ENCODE results near the gene CACNG4. TPM values are rescaled to one million over a fixed set of nuclear protein-coding genes. Genes with fewer than 3 reads are reported as not detected.
A peak's percentile ranks its signal among the peaks of the same experiment; 100 is the strongest.

The CACNG4 gene
- polyA plus RNA-seq = 32.9 and 41.9 TPM in 2 replicates
- 60.9 and 67.5 TPM in 2 replicates for polyA minus RNA-seq

DNA sequence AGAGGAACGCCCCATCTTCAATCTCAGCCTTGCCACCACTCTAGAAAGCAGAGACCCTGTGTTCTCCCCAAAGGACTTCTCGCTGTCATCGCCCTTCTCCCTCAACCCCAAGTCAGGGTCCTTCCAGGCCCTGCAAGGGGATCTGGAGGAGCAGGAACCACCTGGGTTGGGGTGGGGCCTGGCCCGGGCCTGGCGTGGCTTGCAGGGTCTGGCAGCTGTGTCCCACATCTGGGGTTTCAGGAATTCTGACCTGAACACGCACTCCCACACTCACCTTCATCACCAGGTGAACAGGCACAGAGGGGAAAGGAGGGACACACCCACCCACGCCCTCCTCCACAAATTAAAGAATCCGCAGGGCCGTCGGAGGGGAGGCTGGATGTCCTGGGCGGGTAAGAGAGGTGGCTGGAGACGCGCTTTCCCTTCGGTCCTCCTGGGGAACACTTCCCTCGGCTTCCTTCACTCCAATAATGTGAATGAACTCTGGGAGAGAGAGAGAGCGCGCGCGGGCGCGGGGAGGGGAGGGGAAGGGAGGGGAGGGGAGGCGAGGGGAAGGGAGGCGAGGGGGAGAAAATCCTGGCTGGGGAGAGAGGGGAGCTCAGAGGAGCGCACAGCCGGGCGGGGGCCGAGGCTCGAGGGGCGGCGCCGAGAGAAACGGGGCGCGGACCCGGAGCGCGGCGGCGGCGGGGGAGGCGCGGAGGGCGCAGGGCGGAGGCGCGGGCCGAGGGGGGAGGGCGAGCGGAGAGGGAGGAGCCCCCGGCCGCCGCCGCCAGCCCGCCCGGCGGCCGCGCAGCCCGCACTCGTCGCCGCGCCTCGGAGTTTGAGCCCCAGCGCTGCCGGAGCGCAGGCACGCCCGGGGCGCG, at the start of gene CACNG4:
Gene CACNG4, plus strand, starts transcription at position 799 of the 863 bp plus-strand sequence. CDS start 205 bp downstream, outside the sequence.
- Histone ChIP-seq H3K27ac (ENCODE audit: low read length) (peak within 1 kb of the TSS; percentile 90), H3K27me3 (ENCODE audit: insufficient read depth, low read depth, low read length) (no peaks in the 10 kb centered on the region), H3K9me2 (ENCODE audit: insufficient read depth, low read length) (no peaks in the 10 kb centered on the region), H2AFZ (ENCODE audit: low read depth, low read length) (peak within 1 kb of the TSS; percentile 73), H4K20me1 (ENCODE audit: insufficient read depth) (peaks cover 14% of the 10 kb centered on the region), H3K79me2 (replicated peaks; ENCODE audit: insufficient read depth, low read length) (peaks cover 31% of the 10 kb centered on the region), H3K9ac (ENCODE audit: low read length) (peak within 1 kb of the TSS; percentile 95), H3K36me3 (ENCODE audit: insufficient read depth, low read length) (no peaks in the 10 kb centered on the region), H3F3A (ENCODE audit: insufficient read depth, low read length, poor library complexity, severe bottlenecking) (no peaks in the 10 kb centered on the region), H3K4me3 (ENCODE audit: low read length) (peak within 1 kb of the TSS; percentile 100), H3K4me2 (ENCODE audit: low read length) (peak within 1 kb of the TSS; percentile 87), H3K9me3 (ENCODE audit: low read length) (no peaks in the 10 kb centered on the region)
- no peak for TF ChIP-seq EP300 (conservative IDR thresholded peaks at IDR 0.05; ENCODE audit: poor library complexity, severe bottlenecking)
- no peak for TF ChIP-seq EZH2 (IDR thresholded peaks at IDR 0.05; ENCODE audit: borderline replicate concordance, insufficient read depth, low read length, poor library complexity, severe bottlenecking)
- no peak for TF ChIP-seq MXI1 (conservative IDR thresholded peaks at IDR 0.05; ENCODE audit: poor library complexity, severe bottlenecking)
- TF ChIP-seq TAF1 (IDR thresholded peaks at IDR 0.05; ENCODE audit: low read depth) = no peak
- TF ChIP-seq, protein P1, sequence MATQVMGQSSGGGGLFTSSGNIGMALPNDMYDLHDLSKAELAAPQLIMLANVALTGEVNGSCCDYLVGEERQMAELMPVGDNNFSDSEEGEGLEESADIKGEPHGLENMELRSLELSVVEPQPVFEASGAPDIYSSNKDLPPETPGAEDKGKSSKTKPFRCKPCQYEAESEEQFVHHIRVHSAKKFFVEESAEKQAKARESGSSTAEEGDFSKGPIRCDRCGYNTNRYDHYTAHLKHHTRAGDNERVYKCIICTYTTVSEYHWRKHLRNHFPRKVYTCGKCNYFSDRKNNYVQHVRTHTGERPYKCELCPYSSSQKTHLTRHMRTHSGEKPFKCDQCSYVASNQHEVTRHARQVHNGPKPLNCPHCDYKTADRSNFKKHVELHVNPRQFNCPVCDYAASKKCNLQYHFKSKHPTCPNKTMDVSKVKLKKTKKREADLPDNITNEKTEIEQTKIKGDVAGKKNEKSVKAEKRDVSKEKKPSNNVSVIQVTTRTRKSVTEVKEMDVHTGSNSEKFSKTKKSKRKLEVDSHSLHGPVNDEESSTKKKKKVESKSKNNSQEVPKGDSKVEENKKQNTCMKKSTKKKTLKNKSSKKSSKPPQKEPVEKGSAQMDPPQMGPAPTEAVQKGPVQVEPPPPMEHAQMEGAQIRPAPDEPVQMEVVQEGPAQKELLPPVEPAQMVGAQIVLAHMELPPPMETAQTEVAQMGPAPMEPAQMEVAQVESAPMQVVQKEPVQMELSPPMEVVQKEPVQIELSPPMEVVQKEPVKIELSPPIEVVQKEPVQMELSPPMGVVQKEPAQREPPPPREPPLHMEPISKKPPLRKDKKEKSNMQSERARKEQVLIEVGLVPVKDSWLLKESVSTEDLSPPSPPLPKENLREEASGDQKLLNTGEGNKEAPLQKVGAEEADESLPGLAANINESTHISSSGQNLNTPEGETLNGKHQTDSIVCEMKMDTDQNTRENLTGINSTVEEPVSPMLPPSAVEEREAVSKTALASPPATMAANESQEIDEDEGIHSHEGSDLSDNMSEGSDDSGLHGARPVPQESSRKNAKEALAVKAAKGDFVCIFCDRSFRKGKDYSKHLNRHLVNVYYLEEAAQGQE (IDR thresholded peaks at IDR 0.05; ENCODE audit: borderline replicate concordance) = no peak
- TF ChIP-seq, protein P2, sequence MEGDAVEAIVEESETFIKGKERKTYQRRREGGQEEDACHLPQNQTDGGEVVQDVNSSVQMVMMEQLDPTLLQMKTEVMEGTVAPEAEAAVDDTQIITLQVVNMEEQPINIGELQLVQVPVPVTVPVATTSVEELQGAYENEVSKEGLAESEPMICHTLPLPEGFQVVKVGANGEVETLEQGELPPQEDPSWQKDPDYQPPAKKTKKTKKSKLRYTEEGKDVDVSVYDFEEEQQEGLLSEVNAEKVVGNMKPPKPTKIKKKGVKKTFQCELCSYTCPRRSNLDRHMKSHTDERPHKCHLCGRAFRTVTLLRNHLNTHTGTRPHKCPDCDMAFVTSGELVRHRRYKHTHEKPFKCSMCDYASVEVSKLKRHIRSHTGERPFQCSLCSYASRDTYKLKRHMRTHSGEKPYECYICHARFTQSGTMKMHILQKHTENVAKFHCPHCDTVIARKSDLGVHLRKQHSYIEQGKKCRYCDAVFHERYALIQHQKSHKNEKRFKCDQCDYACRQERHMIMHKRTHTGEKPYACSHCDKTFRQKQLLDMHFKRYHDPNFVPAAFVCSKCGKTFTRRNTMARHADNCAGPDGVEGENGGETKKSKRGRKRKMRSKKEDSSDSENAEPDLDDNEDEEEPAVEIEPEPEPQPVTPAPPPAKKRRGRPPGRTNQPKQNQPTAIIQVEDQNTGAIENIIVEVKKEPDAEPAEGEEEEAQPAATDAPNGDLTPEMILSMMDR (IDR thresholded peaks at IDR 0.05; ENCODE audit: poor library complexity, severe bottlenecking) = no peak
- TF ChIP-seq RAD21 (conservative IDR thresholded peaks at IDR 0.05) = no peak
- no peak for TF ChIP-seq POLR2AphosphoS5 (IDR thresholded peaks at IDR 0.05)
- peak; percentile 14 for TF ChIP-seq SMC3 (conservative IDR thresholded peaks at IDR 0.05; ENCODE audit: poor library complexity)

DNA sequence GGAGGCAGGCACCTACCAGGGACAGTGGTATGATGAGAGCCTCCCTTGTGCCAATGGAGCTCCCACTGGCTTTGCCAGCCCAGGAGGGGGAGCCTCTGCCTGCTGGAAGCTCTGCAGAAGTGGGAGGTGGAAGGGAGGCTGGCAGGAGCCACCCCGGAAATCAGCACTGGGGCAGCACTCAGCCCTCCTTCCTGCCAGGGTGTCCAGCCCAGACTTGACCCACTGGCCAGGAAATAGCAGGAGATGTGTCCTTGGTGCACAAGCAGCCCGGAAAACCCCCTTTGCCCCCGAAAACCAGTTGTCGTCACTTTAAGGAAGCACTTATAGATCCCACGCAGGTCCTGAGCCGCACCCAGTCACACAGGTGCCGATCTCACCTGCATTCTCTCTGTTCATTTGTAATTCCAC, 49.3 kb upstream of the CACNG4 start:
- no peaks in the 10 kb centered on the region for H3K36me3 ChIP-seq (ENCODE audit: insufficient read depth, low read length)
- H3K9ac ChIP-seq (ENCODE audit: low read length) = no peak overlapping the region
- no peaks in the 10 kb centered on the region for H3K27me3 ChIP-seq (ENCODE audit: insufficient read depth, low read depth, low read length)
- no peaks in the 10 kb centered on the region for H3K79me2 ChIP-seq (replicated peaks; ENCODE audit: insufficient read depth, low read length)
- H2AFZ ChIP-seq (ENCODE audit: low read depth, low read length) = no peak overlapping the region
- no peaks in the 10 kb centered on the region for H3F3A ChIP-seq (ENCODE audit: insufficient read depth, low read length, poor library complexity, severe bottlenecking)
- H3K4me3 ChIP-seq (ENCODE audit: low read length) = no peak overlapping the region
- H3K4me2 ChIP-seq (ENCODE audit: low read length) = no peak overlapping the region
- no peaks in the 10 kb centered on the region for H3K9me3 ChIP-seq (ENCODE audit: low read length)
- no peaks in the 10 kb centered on the region for H4K20me1 ChIP-seq (ENCODE audit: insufficient read depth)
- TF ChIP-seq POLR2AphosphoS5 (IDR thresholded peaks at IDR 0.05) (no peak), EZH2 (IDR thresholded peaks at IDR 0.05; ENCODE audit: borderline replicate concordance, insufficient read depth, low read length, poor library complexity, severe bottlenecking) (no peak), SMC3 (conservative IDR thresholded peaks at IDR 0.05; ENCODE audit: poor library complexity) (no peak), RAD21 (conservative IDR thresholded peaks at IDR 0.05) (no peak), EP300 (conservative IDR thresholded peaks at IDR 0.05; ENCODE audit: poor library complexity, severe bottlenecking) (no peak), MXI1 (conservative IDR thresholded peaks at IDR 0.05; ENCODE audit: poor library complexity, severe bottlenecking) (no peak), TAF1 (IDR thresholded peaks at IDR 0.05; ENCODE audit: low read depth) (no peak)
- TF ChIP-seq, protein P1 (IDR thresholded peaks at IDR 0.05; ENCODE audit: borderline replicate concordance) = no peak
- TF ChIP-seq, protein P2 (IDR thresholded peaks at IDR 0.05; ENCODE audit: poor library complexity, severe bottlenecking) = no peak
- no peaks in the 10 kb centered on the region for H3K9me2 ChIP-seq (ENCODE audit: insufficient read depth, low read length)
- no peak overlapping the region for H3K27ac ChIP-seq (ENCODE audit: low read length)

Data from neural cell (in vitro differentiated cells).